GM12892 (cell line): ENCODE measurements around the gene IL17RD.

ENCODE experiments used
- POLR2A ChIP-seq: IDR thresholded peaks from 2 replicates; pipeline ENCODE4 v1.6.1; 2011; ENCODE audit warnings: low read depth, low read length, control low read depth
- POLR2AphosphoS5 ChIP-seq: IDR thresholded peaks from 2 replicates; pipeline ENCODE4 v1.6.1; 2011; ENCODE audit warnings: low read depth, low read length, control low read depth

DNA sequence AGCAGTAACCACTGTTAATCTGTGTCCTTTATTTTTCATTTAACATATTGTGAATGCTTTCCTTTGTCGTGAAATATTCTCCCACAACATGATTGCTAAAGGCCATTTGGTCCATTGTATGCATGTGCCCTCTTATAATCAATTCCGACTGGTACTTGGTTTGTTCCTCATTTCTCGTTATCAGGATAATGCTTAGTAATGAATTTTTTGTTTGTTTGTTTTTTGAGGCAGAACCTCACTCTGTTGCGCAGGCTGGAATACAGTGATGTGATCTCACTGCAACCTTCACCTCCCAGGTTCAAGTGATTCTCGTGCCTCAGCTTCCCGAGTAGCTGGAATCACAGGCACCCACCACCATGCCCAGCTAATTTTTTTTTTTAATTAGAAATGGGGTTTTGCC lies 82.7 kb downstream of the IL17RD start:
- TF ChIP-seq POLR2AphosphoS5 (no peak), POLR2A (no peak)
